ENCODE measurements around the gene SERTAD2.

The SERTAD2 gene

DNA sequence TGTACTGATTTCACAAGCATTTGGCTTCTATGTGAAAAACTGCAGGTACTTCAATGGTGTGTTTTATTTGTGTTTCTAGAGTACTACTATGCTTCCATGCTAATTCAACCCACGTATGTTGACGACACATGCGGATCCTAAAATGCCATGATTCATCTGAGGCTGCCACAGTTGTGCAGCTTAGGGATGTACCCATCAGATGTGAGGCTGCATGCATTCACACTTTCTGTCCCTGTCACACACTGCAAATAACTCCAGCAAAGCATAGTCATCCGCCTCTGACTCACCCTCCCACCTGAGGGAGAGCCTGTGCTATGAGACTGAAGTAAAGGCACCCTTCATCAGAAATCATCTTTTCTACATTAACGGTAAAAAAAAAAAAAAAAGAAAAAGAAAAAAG, 22.1 kb upstream of the SERTAD2 start:
- DNase-seq (ENCODE audit: low spot score): peak; percentile 74
- FAIRE-seq: peak; percentile 78

GRCh38 chr2:64672708-64673107, 19.0 kb upstream of the SERTAD2 start:
- no peak for FAIRE-seq
- no peak for DNase-seq (ENCODE audit: low spot score)

- no peak for DNase-seq (ENCODE audit: low spot score)
- FAIRE-seq: no peak
Observed at GRCh38 chr2:64670047-64670446, 16.3 kb upstream of the SERTAD2 start.

DNA sequence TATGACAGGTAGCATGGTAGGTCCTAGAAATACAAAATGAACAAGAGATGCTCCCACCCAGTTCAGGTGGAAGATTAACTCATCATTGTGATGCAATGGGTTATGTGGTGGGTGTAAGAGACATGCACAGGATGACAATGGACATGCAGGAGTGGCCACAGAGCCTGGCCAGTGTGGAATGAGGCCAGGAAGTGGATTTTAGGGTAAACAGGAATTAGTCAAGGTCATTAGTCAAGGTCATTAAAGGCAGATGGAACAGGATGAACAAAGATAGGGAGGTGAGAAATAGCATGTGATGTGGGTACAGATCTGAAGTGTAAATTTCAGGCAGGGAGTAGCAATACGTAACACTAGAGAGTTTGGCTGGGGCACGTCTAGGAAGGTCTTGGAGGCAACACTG, 15.6 kb upstream of the SERTAD2 start:
- FAIRE-seq (peak; percentile 86), DNase-seq (ENCODE audit: low spot score) (no peak)

GRCh38 chr2:64668542-64668941, 14.8 kb upstream of the SERTAD2 start:
- DNase-seq (ENCODE audit: low spot score): no peak
- FAIRE-seq: no peak

- FAIRE-seq (no peak), DNase-seq (ENCODE audit: low spot score) (no peak)
Observed at GRCh38 chr2:64667535-64667934, 13.8 kb upstream of the SERTAD2 start.

- FAIRE-seq (no peak), DNase-seq (ENCODE audit: low spot score) (no peak)
Observed at GRCh38 chr2:64666810-64667438, 13.2 kb upstream of the SERTAD2 start.

DNA sequence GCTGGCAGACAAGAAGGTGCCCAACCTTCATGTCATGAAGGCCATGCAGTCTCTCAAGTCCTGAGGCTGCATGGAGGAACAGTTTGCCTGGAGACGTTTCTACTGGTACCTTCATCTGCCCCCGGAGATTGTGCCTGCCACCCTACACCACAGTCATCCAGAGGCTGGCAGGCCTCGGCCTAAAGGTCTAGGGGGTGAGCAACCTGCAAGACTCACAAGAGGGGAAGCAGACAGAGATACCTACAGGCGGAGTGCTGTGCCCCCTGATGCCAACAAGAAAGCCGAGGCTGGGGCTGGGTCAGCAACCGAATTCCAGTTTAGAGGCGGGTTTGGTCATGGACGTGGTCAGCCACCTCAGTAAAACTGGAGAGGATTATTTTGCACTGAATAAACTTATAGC, 12.0 kb upstream of the SERTAD2 start:
- FAIRE-seq: no peak
- DNase-seq (ENCODE audit: low spot score): no peak

DNA sequence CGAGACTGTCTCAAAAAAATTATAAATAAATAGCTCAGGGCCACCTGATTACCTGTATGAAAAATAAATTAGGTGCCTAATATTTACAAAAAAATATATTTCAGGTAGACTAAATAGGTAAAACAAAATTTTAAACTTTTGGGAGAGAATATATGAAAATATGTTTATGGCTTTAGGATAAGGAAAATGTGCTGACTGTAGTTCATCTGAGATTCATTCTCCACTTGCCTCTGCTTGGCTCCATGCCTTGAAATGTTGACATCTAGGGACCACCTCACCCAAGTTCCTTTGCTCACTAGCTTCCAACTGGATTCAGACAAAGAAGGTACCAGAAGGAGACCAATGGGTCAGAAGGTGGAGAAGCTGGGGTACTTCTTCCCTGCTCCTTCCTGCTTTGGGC, 9.7 kb upstream of the SERTAD2 start:
- DNase-seq (ENCODE audit: low spot score): no peak
- no peak for FAIRE-seq

- DNase-seq (ENCODE audit: low spot score) (no peak), FAIRE-seq (no peak)
Observed at GRCh38 chr2:64661741-64662169, 8.0 kb upstream of the SERTAD2 start.

GRCh38 chr2:64659252-64659651, 5.5 kb upstream of the SERTAD2 start:
- DNase-seq (ENCODE audit: low spot score) (no peak), FAIRE-seq (no peak)

DNA sequence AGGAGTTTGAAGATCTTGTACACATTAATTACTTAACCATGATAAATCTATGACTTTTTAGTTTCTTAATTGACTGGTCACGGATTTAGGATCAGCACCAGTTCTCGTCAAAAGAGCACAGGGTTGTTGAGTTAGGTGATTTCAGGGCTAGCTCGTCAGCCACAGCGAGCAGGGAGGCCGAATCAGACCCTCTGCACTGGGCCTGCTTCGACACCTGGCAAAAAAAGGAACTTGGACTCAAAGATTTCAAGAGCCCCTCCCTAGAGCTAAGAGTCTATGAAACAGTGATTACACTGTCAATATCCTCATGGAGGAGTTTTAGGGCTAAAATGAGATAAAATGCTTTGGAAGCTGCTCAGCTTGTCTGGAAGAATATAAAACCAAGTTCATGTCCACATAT, 4.6 kb upstream of the SERTAD2 start:
- no peak for FAIRE-seq
- no peak for DNase-seq (ENCODE audit: low spot score)

- DNase-seq (ENCODE audit: low spot score) (no peak), FAIRE-seq (no peak)
Observed at GRCh38 chr2:64657411-64657810, 3.7 kb upstream of the SERTAD2 start.

- FAIRE-seq: no peak
Observed at GRCh38 chr2:64656379-64656778, 2.7 kb upstream of the SERTAD2 start.

GRCh38 chr2:64655873-64656272, 2.2 kb upstream of the SERTAD2 start:
- FAIRE-seq: no peak
- DNase-seq (ENCODE audit: low spot score): no peak

More at GRCh38 chr2:64656379-64656778, 2.7 kb upstream of the SERTAD2 start:
- no peak for DNase-seq (ENCODE audit: low spot score)

- DNase-seq (ENCODE audit: low spot score) (peak; percentile 49), FAIRE-seq (no peak)
Observed at GRCh38 chr2:64655018-64655664, 1.4 kb upstream of the SERTAD2 start.

DNA sequence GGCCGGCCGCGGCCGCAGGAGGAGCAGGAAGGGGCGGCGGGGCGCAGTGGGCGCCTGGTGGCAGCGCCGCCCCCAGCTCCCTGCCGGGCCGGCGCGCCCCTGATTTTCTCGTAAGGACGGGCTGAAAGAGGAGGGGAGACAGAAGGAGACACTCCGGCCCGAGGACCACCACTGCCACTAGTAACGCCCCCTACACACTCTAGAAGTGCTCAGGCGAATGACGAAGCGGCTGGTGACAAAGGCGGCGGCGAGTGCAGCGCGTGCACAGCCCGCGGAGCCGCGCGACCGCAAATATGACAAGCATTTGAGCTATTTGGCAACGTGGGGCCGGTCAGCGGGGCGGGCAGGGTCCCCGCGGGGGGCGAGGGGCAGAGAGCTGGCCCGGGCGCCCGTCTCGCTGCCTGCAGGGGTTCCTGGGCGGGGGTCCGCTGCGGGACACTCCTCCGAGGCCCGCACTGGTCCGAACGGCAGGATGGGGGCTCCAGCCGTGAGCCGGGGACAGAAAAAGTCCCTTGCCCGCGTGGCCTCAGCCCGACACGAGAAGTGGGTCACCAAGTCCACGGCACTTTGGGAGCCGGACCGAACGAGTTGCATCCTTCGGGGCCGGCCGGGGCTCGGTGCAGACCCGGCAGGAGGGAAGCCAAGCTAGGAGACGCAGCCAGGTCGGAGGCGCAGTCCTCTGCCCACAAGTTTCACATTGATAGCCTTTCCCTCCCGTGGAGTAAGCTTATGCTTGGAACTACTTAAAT, 524 bp upstream of the SERTAD2 start:
- peak; percentile 79 for FAIRE-seq

DNA sequence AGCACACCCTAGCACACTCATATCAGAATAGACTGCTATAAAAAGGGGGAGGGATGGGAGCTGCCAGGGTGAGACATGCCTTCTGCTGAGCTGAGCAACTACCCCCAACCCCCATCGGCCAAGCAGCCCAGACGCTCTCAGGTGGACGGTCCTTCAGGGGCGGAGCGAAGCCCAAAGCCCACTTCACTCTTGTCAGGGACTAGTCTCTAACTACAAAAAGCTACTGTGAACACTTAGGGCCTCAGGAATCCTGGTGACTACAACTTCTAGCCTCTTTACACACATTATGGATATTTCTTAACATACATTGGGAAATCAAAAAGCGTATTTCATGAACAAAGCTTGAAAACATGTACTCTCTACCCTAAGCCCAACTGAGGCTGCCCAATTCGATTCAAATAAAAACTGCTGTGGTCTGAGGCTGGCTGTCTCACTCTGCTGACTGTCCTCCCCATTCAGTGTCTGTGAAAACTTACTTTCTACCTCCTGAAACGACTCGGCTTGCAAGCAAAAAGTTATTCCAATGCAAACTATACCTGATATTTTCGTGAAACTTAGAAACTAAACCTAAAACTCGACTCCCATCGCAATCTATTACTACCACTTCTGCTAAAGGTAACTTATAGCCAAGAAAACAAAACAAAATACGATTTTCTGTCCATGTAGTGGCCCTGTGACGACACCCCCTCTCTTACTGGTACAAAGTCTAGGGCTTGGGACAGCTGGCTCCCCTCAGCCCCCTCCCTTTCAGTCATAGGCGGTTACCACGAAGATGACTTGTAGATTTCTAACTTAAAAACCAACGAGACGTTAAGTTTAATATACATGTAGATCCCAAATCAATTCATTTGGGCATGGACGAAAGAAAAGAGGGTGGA, 1.2 kb downstream of the SERTAD2 start:
- DNase-seq (ENCODE audit: low spot score) (peak; percentile 75), FAIRE-seq (peak; percentile 65)

More for the DNA sequence above, 524 bp upstream of the SERTAD2 start:
- DNase-seq (ENCODE audit: low spot score): peak; percentile 91

- no peak for DNase-seq (ENCODE audit: low spot score)
- no peak for FAIRE-seq
Observed at GRCh38 chr2:64651590-64651989, 2.1 kb downstream of the SERTAD2 start.

DNA sequence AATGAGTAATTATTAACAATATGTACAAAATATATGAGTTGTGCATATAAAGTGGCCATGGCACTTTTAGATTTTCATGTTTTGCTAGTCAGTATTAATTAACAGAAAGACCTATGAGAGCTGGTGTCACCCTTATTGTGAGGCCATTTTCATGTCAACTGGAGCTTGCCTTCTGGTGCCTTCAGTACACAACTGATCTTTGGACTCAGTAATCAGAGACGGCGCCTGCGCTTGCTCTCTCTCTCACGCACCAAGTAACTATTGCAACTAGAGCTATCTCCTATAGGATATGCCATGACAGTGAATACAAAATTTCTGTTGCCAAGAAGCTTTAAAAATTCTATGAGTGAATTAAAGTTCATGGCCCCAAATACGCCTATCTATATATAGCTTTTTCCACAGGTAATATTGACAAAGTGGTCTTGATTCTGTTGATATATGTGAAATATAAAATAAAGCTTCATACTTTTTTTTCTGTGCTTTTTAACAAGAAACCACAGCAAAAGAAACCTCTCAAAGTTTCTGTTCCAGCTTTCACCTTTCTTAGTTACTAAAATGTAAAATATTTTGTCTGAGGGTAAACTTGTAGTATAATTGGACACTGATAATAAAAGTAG, 2.9 kb downstream of the SERTAD2 start:
- FAIRE-seq (no peak), DNase-seq (ENCODE audit: low spot score) (no peak)

DNA sequence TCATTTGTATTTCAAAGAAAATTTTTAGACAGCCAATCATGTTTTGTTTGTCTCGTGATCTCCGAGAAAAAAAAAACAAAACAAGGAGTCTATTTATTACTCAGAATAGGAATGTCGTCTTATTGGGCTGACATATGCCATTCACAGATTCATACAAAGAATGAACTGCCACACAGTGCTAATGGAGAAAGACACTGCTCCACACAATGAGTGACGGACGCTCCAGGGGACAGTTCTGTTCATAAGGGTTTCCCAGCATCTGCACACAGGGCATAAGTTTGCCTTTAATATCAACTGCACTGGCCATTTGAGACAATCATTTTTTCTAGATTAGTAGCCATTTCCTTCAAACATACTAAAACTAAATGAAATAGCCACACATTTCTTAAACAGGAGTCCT, 3.4 kb downstream of the SERTAD2 start:
- DNase-seq (ENCODE audit: low spot score) (no peak), FAIRE-seq (no peak)

Measured in urothelium cell line (cell line).